Measurements from ENCODE around the gene MAU2. TPM values are rescaled to one million over a fixed set of nuclear protein-coding genes. Genes with fewer than 3 reads are reported as not detected.

Gene MAU2
- total and polyA plus RNA-seq, 2 of the 13 experiments (the other 11 are each of a cell fraction or from before 2014, with no cell fraction given), result 16.8 to 33.8 TPM

- no peak for TF ChIP-seq ZBTB39 (CRISPR knock-in tag; IDR thresholded peaks at IDR 0.05)
- TF ChIP-seq ZNF318 (CRISPR knock-in tag; IDR thresholded peaks at IDR 0.05), result no peak
- no peak for TF ChIP-seq ZFP91 (CRISPR knock-in tag; IDR thresholded peaks at IDR 0.05; ENCODE audit: borderline replicate concordance)
- TF ChIP-seq IKZF1 (IDR thresholded peaks at IDR 0.05), result no peak
- no peak for TF ChIP-seq ZNF749 (CRISPR knock-in tag; IDR thresholded peaks at IDR 0.05; ENCODE audit: borderline replicate concordance)
- TF ChIP-seq ZFP37 (CRISPR knock-in tag; IDR thresholded peaks at IDR 0.05; ENCODE audit: borderline replicate concordance), result no peak
Measured at GRCh38 chr19:19304186-19304965, 16.3 kb upstream of the MAU2 start (continued).

Data from HepG2 (cell line).